Neural progenitor cell (in vitro differentiated cells): ENCODE measurements around the gene DUOX1. TPM values are rescaled to one million over a fixed set of nuclear protein-coding genes. Genes with fewer than 3 reads are reported as not detected.

Experiments used
- DNase-seq: peaks from one replicate; pipeline ENCODE4 v3.0.0-alpha.2; 2016; ENCODE audit warnings: low spot score
- H2AFZ ChIP-seq: fragments of 200-600 bp; sonication (generic); replicated peaks from 2 replicates; pipeline ENCODE4 v1.6.1; 2016; ENCODE audit warnings: antibody characterized with exemption
- H3F3A ChIP-seq: fragments of 200-600 bp; sonication (generic); 2 replicates; pipeline ENCODE4 v1.6.1; 2016; ENCODE audit warnings: antibody characterized with exemption, low read depth
- H3K27ac ChIP-seq: fragments of 200-600 bp; sonication (generic); 2 replicates; pipeline ENCODE4 v1.5.1; 2016; ENCODE audit warnings: mild to moderate bottlenecking
- H3K27me3 ChIP-seq: fragments of 200-600 bp; sonication (generic); 2 replicates; pipeline ENCODE4 v1.6.1; 2016; ENCODE audit warnings: mild to moderate bottlenecking, moderate library complexity
- H3K36me3 ChIP-seq: fragments of 200-600 bp; sonication (generic); 2 replicates; pipeline ENCODE4 v1.5.1; 2016
- H3K4me1 ChIP-seq: fragments of 200-600 bp; sonication (generic); 2 replicates; pipeline ENCODE4 v1.6.1; 2016; ENCODE audit warnings: mixed run types
- H3K4me2 ChIP-seq: fragments of 200-600 bp; sonication (generic); 2 replicates; pipeline ENCODE4 v1.6.1; 2016
- H3K4me3 ChIP-seq: fragments of 200-600 bp; sonication (generic); 2 replicates; pipeline ENCODE4 v1.5.1; 2016
- H3K79me2 ChIP-seq: fragments of 200-600 bp; sonication (generic); 2 replicates; pipeline ENCODE4 v1.6.1; 2016; ENCODE audit warnings: low read depth
- H3K9ac ChIP-seq: fragments of 200-600 bp; sonication (generic); 2 replicates; pipeline ENCODE4 v1.6.1; 2016
- H3K9me3 ChIP-seq: fragments of 200-600 bp; sonication (generic); 2 replicates; pipeline ENCODE4 v1.5.1; 2016; ENCODE audit warnings: low read depth
- H4K20me1 ChIP-seq: fragments of 200-600 bp; sonication (generic); 2 replicates; pipeline ENCODE4 v1.6.1; 2016; ENCODE audit warnings: low read depth
- H3K27ac Mint-ChIP-seq: 3 replicates; pipeline ENCODE4 v1.8.0; 2021; ENCODE audit warnings: mixed read lengths
- H3K27me3 Mint-ChIP-seq: 2 replicates; pipeline ENCODE4 v1.8.0; 2022; ENCODE audit warnings: low read depth, mild to moderate bottlenecking, inconsistent platforms, moderate library complexity, mixed read lengths; ENCODE audit not compliant: insufficient read depth
- H3K36me3 Mint-ChIP-seq: 3 replicates; pipeline ENCODE4 v1.8.0; 2021; ENCODE audit warnings: mixed read lengths
- H3K4me1 Mint-ChIP-seq: 3 replicates; pipeline ENCODE4 v1.8.0; 2021; ENCODE audit warnings: mixed read lengths
- H3K4me3 Mint-ChIP-seq: 3 replicates; pipeline ENCODE4 v1.8.0; 2021; ENCODE audit warnings: mild to moderate bottlenecking, moderate library complexity, mixed read lengths
- H3K9me3 Mint-ChIP-seq: 3 replicates; pipeline ENCODE4 v1.8.0; 2020; ENCODE audit warnings: mixed read lengths
- CTCF ChIP-seq: fragments of 200-600 bp; sonication (generic); IDR thresholded peaks from 2 replicates; pipeline ENCODE4 v1.5.1; 2017; ENCODE audit warnings: antibody characterized with exemption, mild to moderate bottlenecking
- EZH2 ChIP-seq: fragments of 200-600 bp; sonication (generic); IDR thresholded peaks from 2 replicates; pipeline ENCODE4 v1.6.1; 2017; ENCODE audit warnings: antibody characterized with exemption, mild to moderate bottlenecking, moderate library complexity
- EZH2phosphoT487 ChIP-seq: fragments of 200-600 bp; sonication (generic); IDR thresholded peaks from 2 replicates; pipeline ENCODE4 v1.6.1; 2017; ENCODE audit warnings: antibody characterized with exemption
- total RNA-seq: library from RNA; depleted of rRNA; stranded (reverse); fragments of >200 nt; gene quantifications from 2 replicates; pipeline ENCODE4 v1.2.3, GENCODE V29; 2015; ENCODE audit warnings: low replicate concordance

The DUOX1 gene
- total RNA-seq, 1 donor from 2014 or later, result 0.30 TPM

- TF ChIP-seq EZH2 (no peak), CTCF (no peak), EZH2phosphoT487 (no peak)
- no peaks in the 10 kb centered on the region for H3K27me3 ChIP-seq
These were observed 22.4 kb downstream of the DUOX1 start for GRCh38 chr15:45151998-45152828.

GRCh38 chr15:45155739-45156138 is 25.9 kb downstream of the DUOX1 start:
- Histone ChIP-seq H3K27ac (no peak overlapping the region), H3K4me3 (no peak overlapping the region), H3K9me3 (no peaks in the 10 kb centered on the region), H3K27me3 (no peaks in the 10 kb centered on the region), H3K4me1 (peaks cover 12% of the 10 kb centered on the region), H2AFZ (no peak overlapping the region), H3K9ac (no peak overlapping the region), H3K79me2 (no peaks in the 10 kb centered on the region), H3K36me3 (no peaks in the 10 kb centered on the region), H3K4me2 (no peak overlapping the region), H4K20me1 (no peaks in the 10 kb centered on the region), H3F3A (no peaks in the 10 kb centered on the region)
- H3K27ac Mint-ChIP-seq, result no peak overlapping the region
- H3K4me3 Mint-ChIP-seq, result no peak overlapping the region
- no peak for DNase-seq
- peaks cover 2% of the 10 kb centered on the region for H3K9me3 Mint-ChIP-seq
- H3K27me3 Mint-ChIP-seq, result peaks cover 13% of the 10 kb centered on the region
- H3K4me1 Mint-ChIP-seq, result peaks cover 38% of the 10 kb centered on the region
- H3K36me3 Mint-ChIP-seq, result peaks cover 1% of the 10 kb centered on the region
- TF ChIP-seq EZH2phosphoT487 (no peak), CTCF (no peak), EZH2 (no peak)

More at GRCh38 chr15:45151998-45152828, 22.4 kb downstream of the DUOX1 start:
- Histone ChIP-seq H3K36me3 (no peaks in the 10 kb centered on the region), H3K4me3 (no peak overlapping the region), H3F3A (no peaks in the 10 kb centered on the region), H3K4me2 (no peak overlapping the region), H3K79me2 (no peaks in the 10 kb centered on the region), H3K4me1 (peaks cover 13% of the 10 kb centered on the region), H2AFZ (no peak overlapping the region), H3K27ac (no peak overlapping the region), H3K9ac (no peak overlapping the region), H3K9me3 (no peaks in the 10 kb centered on the region), H4K20me1 (no peaks in the 10 kb centered on the region)
- DNase-seq, result no peak
- Mint-ChIP-seq H3K36me3 (no peaks in the 10 kb centered on the region), H3K4me1 (peaks cover 27% of the 10 kb centered on the region), H3K4me3 (no peak overlapping the region), H3K27ac (peak overlapping the region; percentile 65), H3K9me3 (peaks cover 2% of the 10 kb centered on the region), H3K27me3 (peaks cover 12% of the 10 kb centered on the region)

GRCh38 chr15:45156744-45157455 is 27.1 kb downstream of the DUOX1 start:
- no peak for TF ChIP-seq CTCF
- TF ChIP-seq EZH2phosphoT487, result no peak
- no peak for TF ChIP-seq EZH2
- Histone ChIP-seq H3K27ac (no peak overlapping the region), H3K27me3 (no peaks in the 10 kb centered on the region), H3K9me3 (no peaks in the 10 kb centered on the region), H3K36me3 (no peaks in the 10 kb centered on the region), H3K4me2 (no peak overlapping the region), H3K79me2 (no peaks in the 10 kb centered on the region), H3K4me3 (no peak overlapping the region), H4K20me1 (no peaks in the 10 kb centered on the region), H3F3A (no peaks in the 10 kb centered on the region), H3K4me1 (peaks cover 12% of the 10 kb centered on the region), H3K9ac (no peak overlapping the region), H2AFZ (no peak overlapping the region)
- peak overlapping the region; percentile 1 for H3K4me3 Mint-ChIP-seq
- peak overlapping the region; percentile 36 for H3K27ac Mint-ChIP-seq
- peaks cover 2% of the 10 kb centered on the region for H3K9me3 Mint-ChIP-seq
- peaks cover 36% of the 10 kb centered on the region for H3K4me1 Mint-ChIP-seq
- H3K27me3 Mint-ChIP-seq, result peaks cover 13% of the 10 kb centered on the region
- DNase-seq, result no peak
- peaks cover 1% of the 10 kb centered on the region for H3K36me3 Mint-ChIP-seq
